ENCODE data around the gene HIPK2.

Gene HIPK2

GRCh38 chr7:139588632-139589031 is 189.2 kb downstream of the HIPK2 start:
- TF ChIP-seq EP300 (IDR thresholded peaks at IDR 0.05; ENCODE audit: borderline replicate concordance) (no peak), USF1 (IDR thresholded peaks at IDR 0.05) (no peak), NFIC (IDR thresholded peaks at IDR 0.05) (no peak), TAF1 (IDR thresholded peaks at IDR 0.05; ENCODE audit: low read depth) (no peak), TEAD4 (IDR thresholded peaks at IDR 0.05) (no peak)

- TF ChIP-seq MAX (IDR thresholded peaks at IDR 0.05): no peak
- TF ChIP-seq NFIC (IDR thresholded peaks at IDR 0.05): no peak
- no peak for TF ChIP-seq YY1 (IDR thresholded peaks at IDR 0.05; ENCODE audit: low read depth)
- TF ChIP-seq EP300 (IDR thresholded peaks at IDR 0.05; ENCODE audit: borderline replicate concordance): no peak
- TF ChIP-seq TEAD4 (IDR thresholded peaks at IDR 0.05): no peak
- no peak for TF ChIP-seq FOXM1 (IDR thresholded peaks at IDR 0.05; ENCODE audit: borderline replicate concordance, low read depth)
- TF ChIP-seq CEBPB (IDR thresholded peaks at IDR 0.05): no peak
- TF ChIP-seq USF1 (IDR thresholded peaks at IDR 0.05): no peak
- no peak for TF ChIP-seq EGR1 (IDR thresholded peaks at IDR 0.05)
- no peak for TF ChIP-seq CREB1 (IDR thresholded peaks at IDR 0.05; ENCODE audit: low read depth)
- TF ChIP-seq TCF12 (IDR thresholded peaks at IDR 0.05; ENCODE audit: low read depth): no peak
- no peak for TF ChIP-seq ZBTB7A (IDR thresholded peaks at IDR 0.05; ENCODE audit: low read depth)
- TF ChIP-seq REST (IDR thresholded peaks at IDR 0.05; ENCODE audit: low read depth): no peak
- TF ChIP-seq TAF1 (IDR thresholded peaks at IDR 0.05; ENCODE audit: low read depth): no peak
- TF ChIP-seq RAD21 (IDR thresholded peaks at IDR 0.05; ENCODE audit: low read depth): no peak
Measured at GRCh38 chr7:139587535-139587934, 190.3 kb downstream of the HIPK2 start.

- TF ChIP-seq NFIC (IDR thresholded peaks at IDR 0.05) (no peak), MAX (IDR thresholded peaks at IDR 0.05) (no peak), CREB1 (IDR thresholded peaks at IDR 0.05; ENCODE audit: low read depth) (no peak), EGR1 (IDR thresholded peaks at IDR 0.05) (no peak), FOXM1 (IDR thresholded peaks at IDR 0.05; ENCODE audit: borderline replicate concordance, low read depth) (no peak), RAD21 (IDR thresholded peaks at IDR 0.05; ENCODE audit: low read depth) (no peak), TCF12 (IDR thresholded peaks at IDR 0.05; ENCODE audit: low read depth) (no peak), TEAD4 (IDR thresholded peaks at IDR 0.05) (no peak), EP300 (IDR thresholded peaks at IDR 0.05; ENCODE audit: borderline replicate concordance) (no peak), YY1 (IDR thresholded peaks at IDR 0.05; ENCODE audit: low read depth) (no peak), ZBTB7A (IDR thresholded peaks at IDR 0.05; ENCODE audit: low read depth) (no peak)
Measured at GRCh38 chr7:139586286-139586685, 191.5 kb downstream of the HIPK2 start.

- TF ChIP-seq TCF12 (IDR thresholded peaks at IDR 0.05; ENCODE audit: low read depth): no peak
- no peak for TF ChIP-seq USF1 (IDR thresholded peaks at IDR 0.05)
- TF ChIP-seq ZBTB7A (IDR thresholded peaks at IDR 0.05; ENCODE audit: low read depth): no peak
- TF ChIP-seq TAF1 (IDR thresholded peaks at IDR 0.05; ENCODE audit: low read depth): no peak
- no peak for TF ChIP-seq EP300 (IDR thresholded peaks at IDR 0.05; ENCODE audit: borderline replicate concordance)
- no peak for TF ChIP-seq EGR1 (IDR thresholded peaks at IDR 0.05)
Measured at GRCh38 chr7:139585042-139585441, 192.8 kb downstream of the HIPK2 start.

- TF ChIP-seq RAD21 (IDR thresholded peaks at IDR 0.05; ENCODE audit: low read depth): no peak
- TF ChIP-seq EP300 (IDR thresholded peaks at IDR 0.05; ENCODE audit: borderline replicate concordance): no peak
- no peak for TF ChIP-seq YY1 (IDR thresholded peaks at IDR 0.05; ENCODE audit: low read depth)
- no peak for TF ChIP-seq NFIC (IDR thresholded peaks at IDR 0.05)
- no peak for TF ChIP-seq USF1 (IDR thresholded peaks at IDR 0.05)
- no peak for TF ChIP-seq ZBTB7A (IDR thresholded peaks at IDR 0.05; ENCODE audit: low read depth)
- TF ChIP-seq TCF12 (IDR thresholded peaks at IDR 0.05; ENCODE audit: low read depth): no peak
- no peak for TF ChIP-seq MAX (IDR thresholded peaks at IDR 0.05)
- no peak for TF ChIP-seq TEAD4 (IDR thresholded peaks at IDR 0.05)
- TF ChIP-seq TAF1 (IDR thresholded peaks at IDR 0.05; ENCODE audit: low read depth): no peak
- TF ChIP-seq EGR1 (IDR thresholded peaks at IDR 0.05): no peak
- no peak for TF ChIP-seq CREB1 (IDR thresholded peaks at IDR 0.05; ENCODE audit: low read depth)
- no peak for TF ChIP-seq FOXM1 (IDR thresholded peaks at IDR 0.05; ENCODE audit: borderline replicate concordance, low read depth)
- no peak for TF ChIP-seq CEBPB (IDR thresholded peaks at IDR 0.05)
- TF ChIP-seq REST (IDR thresholded peaks at IDR 0.05; ENCODE audit: low read depth): no peak
Measured at GRCh38 chr7:139583826-139584553, 193.8 kb downstream of the HIPK2 start.
